Loucy (cell line): ENCODE data around the gene DTNB.

ENCODE experiments used
- H2AFZ ChIP-seq: fragments of 200-600 bp; sonication (generic); 2 replicates; pipeline ENCODE4 v1.6.0; 2016; ENCODE audit warnings: antibody characterized with exemption, mild to moderate bottlenecking, low read length, moderate library complexity
- H3F3A ChIP-seq: fragments of 200-600 bp; 2 replicates; pipeline ENCODE4 v1.6.0; 2016; ENCODE audit warnings: antibody characterized with exemption, low read depth, mild to moderate bottlenecking
- H3K27me3 ChIP-seq: fragments of 200-600 bp; sonication (generic); 2 replicates; pipeline ENCODE4 v1.6.1; 2014; ENCODE audit warnings: low read length, mild to moderate bottlenecking; ENCODE audit not compliant: insufficient read depth, poor library complexity, severe bottlenecking
- H3K36me3 ChIP-seq: fragments of 200-600 bp; sonication (generic); 2 replicates; pipeline ENCODE4 v1.6.1; 2016; ENCODE audit warnings: low read length; ENCODE audit not compliant: insufficient read depth
- H3K4me1 ChIP-seq: fragments of 200-600 bp; sonication (generic); 2 replicates; pipeline ENCODE4 v1.5.1; 2014; ENCODE audit warnings: low read length, mild to moderate bottlenecking; ENCODE audit not compliant: insufficient read depth, poor library complexity, severe bottlenecking
- H3K4me2 ChIP-seq: fragments of 200-600 bp; sonication (generic); 2 replicates; pipeline ENCODE4 v1.6.0; 2014; ENCODE audit warnings: antibody characterized with exemption, low read length, low read depth, mild to moderate bottlenecking; ENCODE audit not compliant: poor library complexity, severe bottlenecking
- H3K4me3 ChIP-seq: fragments of 200-600 bp; sonication (generic); 2 replicates; pipeline ENCODE4 v1.5.1; 2014; ENCODE audit warnings: low read length, mild to moderate bottlenecking, mixed read lengths; ENCODE audit not compliant: poor library complexity, severe bottlenecking
- H3K79me2 ChIP-seq: fragments of 200-600 bp; sonication (generic); 2 replicates; pipeline ENCODE4 v1.6.1; 2014; ENCODE audit warnings: low read length; ENCODE audit not compliant: insufficient read depth
- H3K9ac ChIP-seq: fragments of 200-600 bp; sonication (generic); 2 replicates; pipeline ENCODE4 v1.6.0; 2014; ENCODE audit warnings: mild to moderate bottlenecking, low read depth, low read length, moderate library complexity; ENCODE audit not compliant: poor library complexity, severe bottlenecking
- H3K9me2 ChIP-seq: fragments of 200-600 bp; sonication (generic); replicated peaks from 2 replicates; pipeline ENCODE4 v1.6.1; 2016; ENCODE audit warnings: low read depth, low read length, mixed read lengths
- H3K9me3 ChIP-seq: fragments of 200-600 bp; sonication (generic); 2 replicates; pipeline ENCODE4 v1.6.1; 2014; ENCODE audit warnings: mild to moderate bottlenecking, antibody characterized with exemption, low read length, low read depth; ENCODE audit not compliant: insufficient read depth
- H4K20me1 ChIP-seq: fragments of 200-600 bp; sonication (generic); 2 replicates; pipeline ENCODE4 v1.6.0; 2014; ENCODE audit warnings: antibody characterized with exemption, low read length, mild to moderate bottlenecking; ENCODE audit not compliant: insufficient read depth, poor library complexity, severe bottlenecking
- CTCF ChIP-seq: fragments of 200-600 bp; sonication (generic); conservative IDR thresholded peaks from 2 replicates; pipeline ENCODE4 v1.5.1; 2014; ENCODE audit warnings: mild to moderate bottlenecking, antibody characterized with exemption, low read length
- EZH2phosphoT487 ChIP-seq: fragments of 200-600 bp; IDR thresholded peaks from 2 replicates; pipeline ENCODE4 v1.6.1; 2018; ENCODE audit warnings: antibody characterized with exemption, mild to moderate bottlenecking, moderate library complexity, borderline replicate concordance

Gene DTNB

GRCh38 chr2:25491003-25491696 is 182.2 kb downstream of the DTNB start:
- Histone ChIP-seq H3K36me3 (no peaks in the 10 kb centered on the region), H2AFZ (no peak overlapping the region), H3K9me2 (no peaks in the 10 kb centered on the region), H3K27me3 (no peaks in the 10 kb centered on the region), H3K4me1 (peaks cover 7% of the 10 kb centered on the region), H3F3A (no peaks in the 10 kb centered on the region), H3K9ac (no peak overlapping the region), H3K4me2 (no peak overlapping the region), H4K20me1 (no peaks in the 10 kb centered on the region), H3K9me3 (no peaks in the 10 kb centered on the region), H3K79me2 (no peaks in the 10 kb centered on the region), H3K4me3 (no peak overlapping the region)
- TF ChIP-seq EZH2phosphoT487, result no peak
- TF ChIP-seq CTCF, result no peak

- TF ChIP-seq EZH2phosphoT487 (no peak), CTCF (no peak)
- no peaks in the 10 kb centered on the region for H3K9me2 ChIP-seq
- no peaks in the 10 kb centered on the region for H3K79me2 ChIP-seq
- no peaks in the 10 kb centered on the region for H3K9me3 ChIP-seq
- H4K20me1 ChIP-seq, result no peaks in the 10 kb centered on the region
- no peak overlapping the region for H3K4me3 ChIP-seq
- no peak overlapping the region for H3K9ac ChIP-seq
- H3K36me3 ChIP-seq, result no peaks in the 10 kb centered on the region
- no peak overlapping the region for H2AFZ ChIP-seq
- H3K4me2 ChIP-seq, result no peak overlapping the region
- H3K4me1 ChIP-seq, result no peaks in the 10 kb centered on the region
- H3F3A ChIP-seq, result no peaks in the 10 kb centered on the region
- H3K27me3 ChIP-seq, result no peaks in the 10 kb centered on the region
Observed at GRCh38 chr2:25490217-25490616, 183.2 kb downstream of the DTNB start.

GRCh38 chr2:25489631-25490030 is 183.7 kb downstream of the DTNB start:
- Histone ChIP-seq H2AFZ (no peak overlapping the region), H3K9me2 (no peaks in the 10 kb centered on the region), H3K36me3 (no peaks in the 10 kb centered on the region), H3K9ac (no peak overlapping the region), H3K4me3 (no peak overlapping the region), H3K4me1 (no peaks in the 10 kb centered on the region), H3K4me2 (no peak overlapping the region), H3F3A (no peaks in the 10 kb centered on the region), H4K20me1 (no peaks in the 10 kb centered on the region), H3K9me3 (no peaks in the 10 kb centered on the region), H3K79me2 (no peaks in the 10 kb centered on the region), H3K27me3 (no peaks in the 10 kb centered on the region)
- TF ChIP-seq CTCF, result no peak
- no peak for TF ChIP-seq EZH2phosphoT487
